ENCODE data around the gene NECAB3.

NECAB3 gene

DNA sequence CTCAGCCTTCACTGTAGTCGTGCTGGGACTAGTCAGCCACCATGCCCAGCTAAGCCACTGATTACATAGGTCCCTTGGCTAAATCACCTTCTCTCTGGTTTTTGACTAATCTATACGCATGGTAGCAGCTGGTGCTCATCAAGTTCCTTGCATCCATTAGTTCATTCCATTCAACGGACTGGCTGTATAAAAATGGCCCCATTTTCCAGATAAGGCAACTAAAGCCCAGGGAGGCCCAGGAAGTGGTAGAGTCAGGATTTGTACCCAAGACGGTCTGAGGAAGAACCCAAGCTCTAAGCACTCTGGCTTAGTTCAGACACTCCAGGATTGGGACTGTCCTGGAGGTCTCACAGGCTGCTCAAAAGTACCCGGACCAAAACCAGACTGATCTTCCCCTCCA is 7.1 kb upstream of the NECAB3 start:
- TF ChIP-seq, protein P1, sequence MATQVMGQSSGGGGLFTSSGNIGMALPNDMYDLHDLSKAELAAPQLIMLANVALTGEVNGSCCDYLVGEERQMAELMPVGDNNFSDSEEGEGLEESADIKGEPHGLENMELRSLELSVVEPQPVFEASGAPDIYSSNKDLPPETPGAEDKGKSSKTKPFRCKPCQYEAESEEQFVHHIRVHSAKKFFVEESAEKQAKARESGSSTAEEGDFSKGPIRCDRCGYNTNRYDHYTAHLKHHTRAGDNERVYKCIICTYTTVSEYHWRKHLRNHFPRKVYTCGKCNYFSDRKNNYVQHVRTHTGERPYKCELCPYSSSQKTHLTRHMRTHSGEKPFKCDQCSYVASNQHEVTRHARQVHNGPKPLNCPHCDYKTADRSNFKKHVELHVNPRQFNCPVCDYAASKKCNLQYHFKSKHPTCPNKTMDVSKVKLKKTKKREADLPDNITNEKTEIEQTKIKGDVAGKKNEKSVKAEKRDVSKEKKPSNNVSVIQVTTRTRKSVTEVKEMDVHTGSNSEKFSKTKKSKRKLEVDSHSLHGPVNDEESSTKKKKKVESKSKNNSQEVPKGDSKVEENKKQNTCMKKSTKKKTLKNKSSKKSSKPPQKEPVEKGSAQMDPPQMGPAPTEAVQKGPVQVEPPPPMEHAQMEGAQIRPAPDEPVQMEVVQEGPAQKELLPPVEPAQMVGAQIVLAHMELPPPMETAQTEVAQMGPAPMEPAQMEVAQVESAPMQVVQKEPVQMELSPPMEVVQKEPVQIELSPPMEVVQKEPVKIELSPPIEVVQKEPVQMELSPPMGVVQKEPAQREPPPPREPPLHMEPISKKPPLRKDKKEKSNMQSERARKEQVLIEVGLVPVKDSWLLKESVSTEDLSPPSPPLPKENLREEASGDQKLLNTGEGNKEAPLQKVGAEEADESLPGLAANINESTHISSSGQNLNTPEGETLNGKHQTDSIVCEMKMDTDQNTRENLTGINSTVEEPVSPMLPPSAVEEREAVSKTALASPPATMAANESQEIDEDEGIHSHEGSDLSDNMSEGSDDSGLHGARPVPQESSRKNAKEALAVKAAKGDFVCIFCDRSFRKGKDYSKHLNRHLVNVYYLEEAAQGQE (IDR thresholded peaks at IDR 0.05; ENCODE audit: low read depth), result no peak
- TF ChIP-seq CREB1 (IDR thresholded peaks at IDR 0.05; ENCODE audit: low read depth), result no peak
- TF ChIP-seq CEBPB (IDR thresholded peaks at IDR 0.05), result no peak
- TF ChIP-seq TEAD4 (IDR thresholded peaks at IDR 0.05), result no peak
- TF ChIP-seq RAD21 (IDR thresholded peaks at IDR 0.05; ENCODE audit: low read depth), result no peak
- TF ChIP-seq, protein P2, sequence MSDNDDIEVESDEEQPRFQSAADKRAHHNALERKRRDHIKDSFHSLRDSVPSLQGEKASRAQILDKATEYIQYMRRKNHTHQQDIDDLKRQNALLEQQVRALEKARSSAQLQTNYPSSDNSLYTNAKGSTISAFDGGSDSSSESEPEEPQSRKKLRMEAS (IDR thresholded peaks at IDR 0.05), result no peak
- no peak for TF ChIP-seq TCF12 (IDR thresholded peaks at IDR 0.05; ENCODE audit: low read depth)
- TF ChIP-seq TAF1 (IDR thresholded peaks at IDR 0.05; ENCODE audit: low read depth), result no peak
- TF ChIP-seq, protein P3, sequence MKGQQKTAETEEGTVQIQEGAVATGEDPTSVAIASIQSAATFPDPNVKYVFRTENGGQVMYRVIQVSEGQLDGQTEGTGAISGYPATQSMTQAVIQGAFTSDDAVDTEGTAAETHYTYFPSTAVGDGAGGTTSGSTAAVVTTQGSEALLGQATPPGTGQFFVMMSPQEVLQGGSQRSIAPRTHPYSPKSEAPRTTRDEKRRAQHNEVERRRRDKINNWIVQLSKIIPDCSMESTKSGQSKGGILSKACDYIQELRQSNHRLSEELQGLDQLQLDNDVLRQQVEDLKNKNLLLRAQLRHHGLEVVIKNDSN (IDR thresholded peaks at IDR 0.05), result no peak
- TF ChIP-seq EGR1 (IDR thresholded peaks at IDR 0.05), result no peak
- TF ChIP-seq YY1 (IDR thresholded peaks at IDR 0.05; ENCODE audit: low read depth), result no peak
- no peak for TF ChIP-seq ZBTB7A (IDR thresholded peaks at IDR 0.05; ENCODE audit: low read depth)
- TF ChIP-seq NFIC (IDR thresholded peaks at IDR 0.05), result no peak
- TF ChIP-seq FOXM1 (IDR thresholded peaks at IDR 0.05; ENCODE audit: borderline replicate concordance, low read depth), result no peak
- TF ChIP-seq EP300 (IDR thresholded peaks at IDR 0.05; ENCODE audit: borderline replicate concordance), result no peak

DNA sequence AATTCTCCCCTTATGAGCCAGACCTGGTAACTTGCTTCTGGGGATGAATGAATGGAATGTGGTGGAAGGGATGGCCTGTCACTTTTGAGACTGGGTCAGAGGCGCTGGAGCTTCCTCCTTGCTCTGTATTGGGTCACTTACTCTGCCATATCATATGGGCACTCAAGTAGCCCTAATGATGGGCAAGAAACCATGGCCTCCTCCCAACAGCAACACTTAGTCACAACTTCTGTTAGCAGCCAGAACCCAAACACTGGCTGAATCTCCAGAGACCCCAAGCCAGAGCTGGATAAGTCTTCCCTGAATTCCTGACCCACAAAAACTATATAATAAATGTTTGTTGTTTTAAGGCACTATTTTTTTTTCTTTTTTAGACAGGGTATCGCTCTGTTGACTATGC is 6.5 kb upstream of the NECAB3 start:
- TF ChIP-seq YY1 (IDR thresholded peaks at IDR 0.05; ENCODE audit: low read depth) (no peak), CREB1 (IDR thresholded peaks at IDR 0.05; ENCODE audit: low read depth) (no peak), NFIC (IDR thresholded peaks at IDR 0.05) (no peak), TCF12 (IDR thresholded peaks at IDR 0.05; ENCODE audit: low read depth) (no peak), EP300 (IDR thresholded peaks at IDR 0.05; ENCODE audit: borderline replicate concordance) (no peak), EGR1 (IDR thresholded peaks at IDR 0.05) (no peak), RAD21 (IDR thresholded peaks at IDR 0.05; ENCODE audit: low read depth) (no peak), TEAD4 (IDR thresholded peaks at IDR 0.05) (no peak), FOXM1 (IDR thresholded peaks at IDR 0.05; ENCODE audit: borderline replicate concordance, low read depth) (no peak), ZBTB7A (IDR thresholded peaks at IDR 0.05; ENCODE audit: low read depth) (no peak), TAF1 (IDR thresholded peaks at IDR 0.05; ENCODE audit: low read depth) (no peak), CEBPB (IDR thresholded peaks at IDR 0.05) (no peak)
- TF ChIP-seq, protein P2 (IDR thresholded peaks at IDR 0.05), result no peak
- TF ChIP-seq, protein P1 (IDR thresholded peaks at IDR 0.05; ENCODE audit: low read depth), result no peak

DNA sequence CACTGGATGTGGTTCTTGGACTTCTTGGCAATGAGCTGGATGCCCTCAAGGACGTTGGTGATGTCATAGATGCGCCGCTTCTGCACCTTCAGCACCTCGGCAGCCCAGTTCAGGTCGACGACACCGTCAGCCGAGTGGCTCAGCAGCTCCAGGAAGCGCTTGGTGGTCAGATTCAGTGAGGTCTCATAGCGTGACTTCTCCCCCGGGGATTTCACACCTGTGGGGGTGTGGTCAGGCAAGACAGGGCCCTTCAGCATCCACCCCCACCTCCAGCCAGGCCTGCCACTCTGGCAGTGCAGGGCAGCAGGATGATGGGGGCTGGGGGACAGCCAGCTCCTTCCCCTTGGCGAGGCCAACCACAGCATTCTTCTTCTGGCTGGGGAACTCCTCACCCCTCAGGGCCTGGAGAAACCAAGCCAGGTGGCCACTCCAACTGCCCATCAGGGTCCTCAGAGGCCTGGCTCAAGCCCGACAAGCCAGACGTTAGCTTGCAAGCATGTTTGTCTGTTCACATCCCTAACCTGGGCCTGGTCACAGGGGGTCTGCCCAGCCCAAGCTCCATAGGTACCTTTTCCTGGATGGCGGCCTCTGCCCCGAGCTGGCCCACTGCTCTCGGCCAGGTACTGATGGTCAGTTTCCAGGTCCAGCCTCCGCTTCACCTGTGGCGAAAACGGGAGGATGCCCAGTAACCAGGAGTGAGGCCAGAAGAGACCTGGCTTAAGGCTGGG is 5.7 kb upstream of the NECAB3 start:
- TF ChIP-seq ZBTB7A (IDR thresholded peaks at IDR 0.05; ENCODE audit: low read depth) (no peak), TCF12 (IDR thresholded peaks at IDR 0.05; ENCODE audit: low read depth) (no peak), EP300 (IDR thresholded peaks at IDR 0.05; ENCODE audit: borderline replicate concordance) (no peak), TEAD4 (IDR thresholded peaks at IDR 0.05) (no peak), CEBPB (IDR thresholded peaks at IDR 0.05) (no peak), FOXM1 (IDR thresholded peaks at IDR 0.05; ENCODE audit: borderline replicate concordance, low read depth) (no peak), YY1 (IDR thresholded peaks at IDR 0.05; ENCODE audit: low read depth) (no peak), EGR1 (IDR thresholded peaks at IDR 0.05) (no peak), CREB1 (IDR thresholded peaks at IDR 0.05; ENCODE audit: low read depth) (no peak)
- TF ChIP-seq, protein P1 (IDR thresholded peaks at IDR 0.05; ENCODE audit: low read depth), result no peak
- TF ChIP-seq, protein P3 (IDR thresholded peaks at IDR 0.05), result no peak
- TF ChIP-seq, protein P2 (IDR thresholded peaks at IDR 0.05), result no peak

Measured in Ishikawa (cell line).